Fibroblast of pulmonary artery (primary cell): ENCODE measurements around the gene ZNF428.

Source experiments
- DNase-seq: peaks from one replicate; pipeline ENCODE4 v3.0.0-alpha.2; 2010; ENCODE audit warnings: low read depth
- H3K4me3 ChIP-seq: replicated peaks from 2 replicates; pipeline ENCODE4 v1.5.1; 2011; ENCODE audit warnings: low read depth, mild to moderate bottlenecking, control low read depth, low read length, moderate library complexity
- CTCF ChIP-seq: IDR thresholded peaks from 2 replicates; pipeline ENCODE4 v1.5.1; 2011; ENCODE audit warnings: mild to moderate bottlenecking, control low read depth, low read length, inconsistent platforms; ENCODE audit errors: missing control alignments

Gene ZNF428

GRCh38 chr19:43570174-43570791, 49.1 kb downstream of the ZNF428 start:
- TF ChIP-seq CTCF: no peak
- no peak for DNase-seq
- no peak overlapping the region for H3K4me3 ChIP-seq

- DNase-seq: no peak
- H3K4me3 ChIP-seq: no peak overlapping the region
- TF ChIP-seq CTCF: no peak
These were observed 49.8 kb downstream of the ZNF428 start for GRCh38 chr19:43569657-43570056.

GRCh38 chr19:43564800-43565199, 54.6 kb downstream of the ZNF428 start:
- TF ChIP-seq CTCF: no peak
- DNase-seq: no peak
- no peak overlapping the region for H3K4me3 ChIP-seq

- no peak overlapping the region for H3K4me3 ChIP-seq
- TF ChIP-seq CTCF: no peak
- no peak for DNase-seq
These were observed 55.5 kb downstream of the ZNF428 start for GRCh38 chr19:43563816-43564457.

GRCh38 chr19:43562698-43563241, 56.7 kb downstream of the ZNF428 start:
- H3K4me3 ChIP-seq: no peak overlapping the region
- DNase-seq: peak; percentile 84
- no peak for TF ChIP-seq CTCF

GRCh38 chr19:43562226-43562697, 57.2 kb downstream of the ZNF428 start:
- no peak for TF ChIP-seq CTCF
- H3K4me3 ChIP-seq: no peak overlapping the region
- DNase-seq: no peak
